ENCODE measurements around the gene PSMA6. TPM values are rescaled to one million over a fixed set of nuclear protein-coding genes. Genes with fewer than 3 reads are reported as not detected.

The PSMA6 gene
- total and polyA plus RNA-seq, 2 of the 8 experiments (the other 6 are each of a cell fraction or from before 2014, with no cell fraction given), result 180 to 238 TPM

GRCh38 chr14:35262436-35262835 is 29.7 kb upstream of the PSMA6 start:
- Histone ChIP-seq H3K79me2 (ENCODE audit: control insufficient read depth in 1 of 2, insufficient read depth in 2 of 2, low read length in 2 of 2) (no peaks in the 10 kb centered on the region), H3K79me1 (ENCODE audit: low read depth, low read length) (no peaks in the 10 kb centered on the region), H3K27ac (ENCODE audit: low read depth, low read length) (no peak overlapping the region), H3K56ac (replicated peaks; ENCODE audit: insufficient read length, low read depth, low read length) (no peak overlapping the region), H2BK15ac (ENCODE audit: low read length) (no peak overlapping the region), H3K14ac (ENCODE audit: insufficient read length) (no peak overlapping the region), H3K4me3 (ENCODE audit: extremely low read depth in 1 of 4, insufficient read depth in 2 of 4, low read depth in 3 of 4, low read length in 4 of 4) (no peak overlapping the region), H3K23ac (ENCODE audit: insufficient read length) (no peak overlapping the region), H2BK5ac (ENCODE audit: low read depth, low read length) (no peak overlapping the region), H3K4me1 (replicated peaks in 1 of 4; ENCODE audit: control insufficient read depth in 3 of 4, insufficient read depth in 4 of 4, low read length in 3 of 4) (no peaks in the 10 kb centered on the region), H3K4ac (replicated peaks; ENCODE audit: insufficient read length, low read depth, low read length) (no peak overlapping the region), H3K9me3 (ENCODE audit: insufficient read depth in 2 of 2, low read depth in 1 of 2, low read length in 1 of 2) (peaks cover 3 to 6% of the 10 kb centered on the region in 2 experiments; a peak in 2 of 4 replicates), H3K4me2 (ENCODE audit: insufficient read depth in 1 of 2, low read depth in 2 of 2, low read length in 2 of 2) (no peak overlapping the region), H2BK120ac (replicated peaks; ENCODE audit: low read depth, low read length) (no peak overlapping the region), H3K23me2 (ENCODE audit: low read depth, low read length) (no peaks in the 10 kb centered on the region), H4K8ac (ENCODE audit: extremely low read depth, insufficient read depth, low read length) (no peak overlapping the region), H2BK20ac (ENCODE audit: low read length) (no peak overlapping the region), H4K20me1 (replicated peaks in 1 of 2; ENCODE audit: control insufficient read depth in 1 of 2, insufficient read depth in 2 of 2, low read length in 2 of 2) (no peaks in the 10 kb centered on the region), H4K91ac (replicated peaks; ENCODE audit: insufficient read length, low read length) (no peak overlapping the region), H3K36me3 (ENCODE audit: control insufficient read depth in 2 of 4, insufficient read depth in 4 of 4, low read length in 3 of 4) (peaks cover 0 to 4% (median 0%) of the 10 kb centered on the region in 4 experiments; a peak in 2 of 8 replicates), H2AFZ (ENCODE audit: low read length) (no peak overlapping the region), H3K27me3 (replicated peaks in 1 of 4; ENCODE audit: control insufficient read depth in 3 of 4, extremely low read depth in 1 of 4, insufficient read depth in 3 of 4, low read length in 3 of 4) (no peaks in the 10 kb centered on the region), H3K9ac (replicated peaks in 1 of 4; ENCODE audit: extremely low read depth in 1 of 4, low read depth in 3 of 4, low read length in 3 of 4) (no peak overlapping the region), H2AK5ac (ENCODE audit: low read depth, low read length) (no peak overlapping the region), H3K18ac (ENCODE audit: extremely low read depth, low read length) (no peak overlapping the region), H2BK12ac (ENCODE audit: low read depth, low read length) (no peak overlapping the region), H4K5ac (ENCODE audit: insufficient read length, low read depth, low read length) (no peak overlapping the region)
- 95% methylated on average over 3 of the region's 3 CpGs; no CpG with 5 or more reads in 1 of the 2 experiments for WGBS, 2 experiments (ENCODE audit: extremely low coverage in 1 of 2, insufficient coverage in 1 of 2, insufficient read length in 1 of 2, insufficient replicate concordance in 2 of 2, low coverage in 1 of 2, low lambda C conversion rate in 2 of 2, missing lambda C conversion rate in 1 of 2)
- ChIA-PET CTCF (ENCODE audit: partially characterized antibody) (interaction anchor here (0.6 to 1.8 kb wide), 6 partner anchors 12 to 176 kb away, joined by 3 to 8 read pairs (median 4); no protein-coding TSS in a partner anchor), POLR2A (ENCODE audit: partially characterized antibody) (no interaction called here)
- TF ChIP-seq HDAC6 (IDR thresholded peaks at IDR 0.05; ENCODE audit: low read depth, low read length) (no peak), USF2 (IDR thresholded peaks at IDR 0.05; ENCODE audit: low read length) (no peak), CREB1 (IDR thresholded peaks at IDR 0.05) (no peak), TCF12 (IDR thresholded peaks at IDR 0.05; ENCODE audit: low read depth, low read length) (no peak), GABPA (IDR thresholded peaks at IDR 0.05; ENCODE audit: borderline replicate concordance, insufficient read depth, low read length) (no peak), SIRT6 (IDR thresholded peaks at IDR 0.05; ENCODE audit: low read length) (no peak), SRF (IDR thresholded peaks at IDR 0.05; ENCODE audit: low read depth, low read length) (no peak), SIX5 (IDR thresholded peaks at IDR 0.05; ENCODE audit: low read depth, low read length) (no peak)
- FAIRE-seq (no peak), DNase-seq (ENCODE audit: low read depth in 1 of 2, low spot score in 2 of 2) (no peak)
